D721Med (cell line): ENCODE results near the gene RPS6KA2.

Experiments
- DNase-seq: peaks from one replicate; pipeline ENCODE4 v3.0.0; 2011; ENCODE audit warnings: low spot score; ENCODE audit not compliant: insufficient read length
- FAIRE-seq: peaks from 2 replicates; lab custom pipeline; 2011; peaks lifted over from hg19 to GRCh38; lab: Jason Lieb, UNC
- TF ChIP-seq, protein P1 (sequence below): IDR thresholded peaks from 2 replicates; pipeline ENCODE4 v1.5.1; 2012; ENCODE audit warnings: mild to moderate bottlenecking, control low read depth; ENCODE audit not compliant: insufficient read depth; ENCODE audit errors: missing control alignments

Gene RPS6KA2

GRCh38 chr6:166449641-166450040 lies 177.4 kb downstream of the RPS6KA2 start:
- TF ChIP-seq, protein P1, sequence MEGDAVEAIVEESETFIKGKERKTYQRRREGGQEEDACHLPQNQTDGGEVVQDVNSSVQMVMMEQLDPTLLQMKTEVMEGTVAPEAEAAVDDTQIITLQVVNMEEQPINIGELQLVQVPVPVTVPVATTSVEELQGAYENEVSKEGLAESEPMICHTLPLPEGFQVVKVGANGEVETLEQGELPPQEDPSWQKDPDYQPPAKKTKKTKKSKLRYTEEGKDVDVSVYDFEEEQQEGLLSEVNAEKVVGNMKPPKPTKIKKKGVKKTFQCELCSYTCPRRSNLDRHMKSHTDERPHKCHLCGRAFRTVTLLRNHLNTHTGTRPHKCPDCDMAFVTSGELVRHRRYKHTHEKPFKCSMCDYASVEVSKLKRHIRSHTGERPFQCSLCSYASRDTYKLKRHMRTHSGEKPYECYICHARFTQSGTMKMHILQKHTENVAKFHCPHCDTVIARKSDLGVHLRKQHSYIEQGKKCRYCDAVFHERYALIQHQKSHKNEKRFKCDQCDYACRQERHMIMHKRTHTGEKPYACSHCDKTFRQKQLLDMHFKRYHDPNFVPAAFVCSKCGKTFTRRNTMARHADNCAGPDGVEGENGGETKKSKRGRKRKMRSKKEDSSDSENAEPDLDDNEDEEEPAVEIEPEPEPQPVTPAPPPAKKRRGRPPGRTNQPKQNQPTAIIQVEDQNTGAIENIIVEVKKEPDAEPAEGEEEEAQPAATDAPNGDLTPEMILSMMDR, result no peak
- FAIRE-seq (no peak), DNase-seq (no peak)

DNA sequence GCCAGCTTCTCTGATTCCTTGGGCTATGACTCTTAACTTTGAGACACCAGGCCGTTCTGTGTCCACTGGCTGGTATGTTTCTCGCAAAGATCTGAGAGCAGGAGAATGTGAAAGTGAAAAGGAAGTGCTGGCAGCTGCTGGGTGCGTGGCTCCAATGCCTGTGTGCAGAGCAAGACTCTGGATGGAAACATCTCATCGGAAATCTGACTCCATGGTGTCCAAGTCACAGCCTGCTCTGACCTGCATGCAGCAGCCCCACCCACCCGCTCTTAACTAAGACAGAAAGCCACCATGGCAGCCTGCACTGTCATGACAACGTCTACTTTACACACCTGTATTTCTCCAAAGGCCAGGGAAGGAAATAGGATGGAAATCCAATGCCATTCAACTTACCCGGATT lies 178.0 kb downstream of the RPS6KA2 start:
- no peak for DNase-seq
- TF ChIP-seq, protein P1, result no peak
- FAIRE-seq, result no peak

DNA sequence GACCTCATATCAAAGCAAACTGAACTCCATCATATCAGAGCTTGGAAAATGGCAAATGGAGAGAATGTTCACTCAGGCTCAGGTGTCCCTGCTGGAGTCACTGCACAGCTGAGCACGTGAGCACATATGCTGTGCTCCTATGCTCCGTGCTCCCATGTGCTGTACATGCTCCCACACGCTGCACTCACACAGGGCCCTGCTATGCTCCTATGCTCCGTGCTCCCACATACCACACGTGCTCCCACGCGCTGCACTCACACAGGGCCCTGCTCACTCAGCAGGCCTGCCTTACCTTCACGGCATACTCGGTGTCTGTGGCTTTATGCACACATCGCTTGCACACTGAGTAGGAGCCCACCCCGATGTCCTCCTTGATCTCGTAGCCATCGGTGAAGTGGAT lies 178.6 kb downstream of the RPS6KA2 start:
- FAIRE-seq (no peak), DNase-seq (no peak)
- TF ChIP-seq, protein P1, result no peak

- no peak for DNase-seq
- TF ChIP-seq, protein P1, result no peak
These were observed 180.4 kb downstream of the RPS6KA2 start for GRCh38 chr6:166446567-166447065.

DNA sequence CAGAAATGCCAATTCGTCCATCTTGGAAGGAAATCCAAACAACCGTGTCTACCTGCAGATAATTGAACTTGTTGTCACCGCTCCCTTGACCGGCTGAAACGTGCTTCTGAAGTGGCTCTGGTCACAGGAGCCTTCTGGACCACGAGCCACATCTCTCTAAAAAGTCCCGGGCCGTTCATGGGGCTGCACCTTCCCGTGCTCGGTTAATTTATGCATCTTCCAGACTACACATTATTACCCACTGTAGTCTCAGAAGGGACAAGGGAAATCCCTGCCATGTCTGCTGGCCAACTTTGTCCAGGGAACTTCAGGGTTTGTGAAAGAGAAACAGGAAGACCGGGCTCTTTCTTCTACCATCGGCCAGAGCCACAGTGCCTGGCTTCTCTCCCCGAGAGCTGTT lies 180.9 kb downstream of the RPS6KA2 start:
- FAIRE-seq (no peak), DNase-seq (no peak)
- TF ChIP-seq, protein P1, result no peak

More at GRCh38 chr6:166446567-166447065, 180.4 kb downstream of the RPS6KA2 start:
- FAIRE-seq, result no peak

DNA sequence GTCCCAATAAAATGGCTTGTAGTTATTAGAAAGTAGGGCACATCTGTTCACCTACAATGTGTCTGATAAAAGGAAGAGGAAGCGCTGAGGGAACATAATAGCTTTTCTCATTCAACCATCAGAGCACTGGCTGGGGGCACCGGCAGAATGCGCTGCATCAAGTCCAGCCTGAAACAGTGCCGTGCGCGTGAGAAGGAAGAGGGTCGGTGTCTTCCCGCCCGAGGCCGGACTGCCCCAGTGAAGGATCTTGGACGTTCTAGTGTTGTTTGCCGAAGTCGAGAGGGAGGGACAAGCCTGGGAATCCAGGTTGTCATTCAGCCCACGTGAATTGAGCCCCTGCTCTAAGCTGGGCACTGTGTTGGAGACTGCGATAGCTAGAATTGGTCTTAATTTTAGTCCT lies 182.6 kb downstream of the RPS6KA2 start:
- FAIRE-seq (no peak), DNase-seq (no peak)
- TF ChIP-seq, protein P1, result no peak

- FAIRE-seq, result no peak
- TF ChIP-seq, protein P1, result no peak
- no peak for DNase-seq
These were observed 183.9 kb downstream of the RPS6KA2 start for GRCh38 chr6:166443166-166443565.
